Neural crest cell (in vitro differentiated cells): Measurements from ENCODE around the gene RAB35. TPM values are rescaled to one million over a fixed set of nuclear protein-coding genes. Genes with fewer than 3 reads are reported as not detected.

Source experiments
- DNase-seq: peaks from one replicate; pipeline ENCODE4 v3.0.0; 2021; ENCODE audit warnings: low read depth, mixed read lengths, low spot score
- H3K27ac Mint-ChIP-seq: one replicate; pipeline ENCODE4 v1.8.0; 2021; ENCODE audit warnings: mild to moderate bottlenecking, mixed read lengths; ENCODE audit not compliant: unreplicated experiment
- H3K27me3 Mint-ChIP-seq: 2 replicates; pipeline ENCODE4 v1.8.0; 2021; ENCODE audit warnings: low read depth, mild to moderate bottlenecking, mixed read lengths
- H3K36me3 Mint-ChIP-seq: 2 replicates; pipeline ENCODE4 v1.8.0; 2021; ENCODE audit warnings: low read depth, mild to moderate bottlenecking, mixed read lengths
- H3K4me1 Mint-ChIP-seq: 2 replicates; pipeline ENCODE4 v1.8.0; 2021; ENCODE audit warnings: mixed read lengths
- H3K4me3 Mint-ChIP-seq: one replicate; pipeline ENCODE4 v1.8.0; 2021; ENCODE audit warnings: mild to moderate bottlenecking, mixed read lengths
- H3K9me3 Mint-ChIP-seq: 2 replicates; pipeline ENCODE4 v1.8.0; 2021; ENCODE audit warnings: mixed read lengths
- total RNA-seq: library from RNA; stranded (reverse); gene quantifications from 2 replicates; pipeline ENCODE4 v1.2.1, GENCODE V29; 2021
- TF ChIP-seq, protein P1 (sequence below): fragments of 200-600 bp; sonication (generic); conservative IDR thresholded peaks from 2 replicates; pipeline ENCODE4 v1.5.0; 2021; ENCODE audit warnings: antibody characterized with exemption, mild to moderate bottlenecking

The RAB35 gene
- total RNA-seq, 1 donor from 2014 or later = 54.1 TPM

DNA sequence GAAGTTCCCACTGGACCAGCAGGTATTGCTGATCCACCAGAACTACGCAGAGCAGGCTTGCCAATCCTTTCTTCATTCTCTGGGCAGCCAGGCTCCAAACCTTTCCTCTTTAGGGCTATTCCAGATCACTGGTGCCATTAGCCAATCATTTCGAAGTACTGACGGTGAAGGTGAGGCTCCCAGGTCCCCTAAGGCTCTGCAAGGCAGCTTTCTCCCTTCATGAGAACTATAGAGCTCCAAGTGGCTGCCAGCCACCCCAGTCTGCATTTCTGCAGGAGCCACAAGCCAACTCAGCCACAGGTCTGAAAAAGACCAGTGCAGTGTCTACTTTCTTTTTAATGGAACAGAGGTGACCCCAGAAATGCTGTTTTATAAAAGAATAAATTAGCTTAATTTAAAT, 48.7 kb downstream of the RAB35 start:
- DNase-seq = no peak
- no peak overlapping the region for H3K4me3 Mint-ChIP-seq

DNA sequence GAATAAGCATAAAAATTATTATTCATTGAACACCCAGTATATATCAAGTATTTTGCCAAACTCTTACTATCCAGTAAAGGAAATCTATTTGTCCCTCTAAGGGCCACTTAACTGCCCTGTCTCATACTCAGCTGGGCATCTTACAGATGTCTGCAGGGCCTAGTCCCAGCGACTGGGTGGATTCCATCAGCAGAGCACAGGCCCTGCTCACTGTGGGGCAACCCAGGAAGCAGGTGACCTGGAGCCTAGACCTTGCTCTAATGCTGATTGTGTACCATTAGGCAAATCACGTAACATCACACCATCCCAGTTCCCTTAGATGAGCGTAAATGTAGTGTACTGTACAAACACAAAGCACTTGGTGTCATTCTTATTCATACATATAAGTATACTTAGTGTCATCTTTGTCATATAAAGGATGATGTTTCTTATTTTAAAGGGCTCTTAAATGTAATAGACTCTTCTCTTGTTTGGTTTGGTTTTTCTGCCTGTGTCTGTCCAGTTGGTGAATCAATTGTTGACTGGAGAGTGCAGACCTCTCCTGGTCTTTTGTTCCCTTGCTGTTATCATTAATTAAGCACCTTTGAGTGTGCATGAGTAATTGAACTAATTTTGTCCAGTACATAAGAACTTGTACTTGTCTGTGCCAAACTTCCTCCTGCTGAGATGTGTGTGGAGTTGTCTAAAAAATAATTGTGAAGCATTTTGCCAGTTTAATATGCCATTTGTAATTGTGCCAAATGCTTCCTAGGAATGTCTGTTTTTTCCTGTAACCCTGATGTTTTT, 49.3 kb downstream of the RAB35 start:
- Mint-ChIP-seq H3K9me3 (no peaks in the 10 kb centered on the region), H3K27me3 (no peaks in the 10 kb centered on the region), H3K4me1 (peaks cover 27% of the 10 kb centered on the region), H3K36me3 (no peaks in the 10 kb centered on the region), H3K27ac (no peak overlapping the region), H3K4me3 (no peak overlapping the region)
- TF ChIP-seq, protein P1, sequence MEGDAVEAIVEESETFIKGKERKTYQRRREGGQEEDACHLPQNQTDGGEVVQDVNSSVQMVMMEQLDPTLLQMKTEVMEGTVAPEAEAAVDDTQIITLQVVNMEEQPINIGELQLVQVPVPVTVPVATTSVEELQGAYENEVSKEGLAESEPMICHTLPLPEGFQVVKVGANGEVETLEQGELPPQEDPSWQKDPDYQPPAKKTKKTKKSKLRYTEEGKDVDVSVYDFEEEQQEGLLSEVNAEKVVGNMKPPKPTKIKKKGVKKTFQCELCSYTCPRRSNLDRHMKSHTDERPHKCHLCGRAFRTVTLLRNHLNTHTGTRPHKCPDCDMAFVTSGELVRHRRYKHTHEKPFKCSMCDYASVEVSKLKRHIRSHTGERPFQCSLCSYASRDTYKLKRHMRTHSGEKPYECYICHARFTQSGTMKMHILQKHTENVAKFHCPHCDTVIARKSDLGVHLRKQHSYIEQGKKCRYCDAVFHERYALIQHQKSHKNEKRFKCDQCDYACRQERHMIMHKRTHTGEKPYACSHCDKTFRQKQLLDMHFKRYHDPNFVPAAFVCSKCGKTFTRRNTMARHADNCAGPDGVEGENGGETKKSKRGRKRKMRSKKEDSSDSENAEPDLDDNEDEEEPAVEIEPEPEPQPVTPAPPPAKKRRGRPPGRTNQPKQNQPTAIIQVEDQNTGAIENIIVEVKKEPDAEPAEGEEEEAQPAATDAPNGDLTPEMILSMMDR = no peak
- no peak for DNase-seq

More for the DNA sequence above, 48.7 kb downstream of the RAB35 start:
- TF ChIP-seq, protein P1 = no peak
- no peak overlapping the region for H3K27ac Mint-ChIP-seq
- no peaks in the 10 kb centered on the region for H3K9me3 Mint-ChIP-seq
- peaks cover 21% of the 10 kb centered on the region for H3K4me1 Mint-ChIP-seq
- no peaks in the 10 kb centered on the region for H3K36me3 Mint-ChIP-seq
- no peaks in the 10 kb centered on the region for H3K27me3 Mint-ChIP-seq

DNA sequence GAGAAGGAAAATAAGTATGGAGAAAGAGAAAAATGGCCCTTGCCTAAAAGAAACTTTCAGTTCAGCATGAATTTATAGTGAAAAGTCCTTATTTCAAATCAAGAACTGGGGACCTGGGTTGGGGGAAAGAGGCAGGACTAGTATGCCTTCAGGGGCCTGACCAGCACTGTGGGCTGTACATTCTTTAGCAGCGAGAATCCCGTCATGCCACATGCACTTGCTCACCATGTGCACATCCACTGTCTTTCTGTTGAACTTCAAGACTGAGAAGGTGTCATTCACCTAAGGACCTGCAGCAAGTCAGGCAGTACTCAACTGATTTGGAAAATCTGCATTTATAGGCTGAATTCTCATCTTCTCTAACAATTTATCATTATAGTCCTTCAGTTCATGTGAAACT, 50.2 kb downstream of the RAB35 start:
- peaks cover 30% of the 10 kb centered on the region for H3K4me1 Mint-ChIP-seq
- no peak for DNase-seq
- H3K9me3 Mint-ChIP-seq = no peaks in the 10 kb centered on the region
- TF ChIP-seq, protein P1 = no peak
- no peaks in the 10 kb centered on the region for H3K36me3 Mint-ChIP-seq
- H3K27me3 Mint-ChIP-seq = no peaks in the 10 kb centered on the region
- no peak overlapping the region for H3K27ac Mint-ChIP-seq
- no peak overlapping the region for H3K4me3 Mint-ChIP-seq

DNA sequence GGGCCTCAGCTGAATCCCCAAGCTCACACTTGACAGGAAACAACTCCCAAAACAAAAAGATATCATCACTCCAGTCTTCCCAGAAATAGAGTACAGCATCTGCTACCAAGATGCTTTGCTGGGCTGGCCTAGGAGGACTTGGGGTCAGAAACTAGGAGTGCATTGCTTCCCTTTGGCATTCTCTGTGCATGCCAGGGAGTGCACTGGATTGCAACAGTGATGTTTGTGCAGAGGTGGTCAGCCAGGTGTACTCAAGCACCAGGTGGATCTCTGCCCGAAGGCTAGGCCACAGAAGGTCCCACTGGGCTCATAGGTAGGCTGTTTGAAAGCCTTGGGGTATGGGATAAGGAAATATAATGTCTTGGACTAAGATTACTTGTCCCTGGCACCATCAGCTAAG, 51.1 kb downstream of the RAB35 start:
- H3K27ac Mint-ChIP-seq = no peak overlapping the region
- H3K36me3 Mint-ChIP-seq = no peaks in the 10 kb centered on the region
- H3K27me3 Mint-ChIP-seq = no peaks in the 10 kb centered on the region
- TF ChIP-seq, protein P1 = no peak
- DNase-seq = no peak
- peaks cover 30% of the 10 kb centered on the region for H3K4me1 Mint-ChIP-seq
- H3K4me3 Mint-ChIP-seq = no peak overlapping the region
- H3K9me3 Mint-ChIP-seq = no peaks in the 10 kb centered on the region

DNA sequence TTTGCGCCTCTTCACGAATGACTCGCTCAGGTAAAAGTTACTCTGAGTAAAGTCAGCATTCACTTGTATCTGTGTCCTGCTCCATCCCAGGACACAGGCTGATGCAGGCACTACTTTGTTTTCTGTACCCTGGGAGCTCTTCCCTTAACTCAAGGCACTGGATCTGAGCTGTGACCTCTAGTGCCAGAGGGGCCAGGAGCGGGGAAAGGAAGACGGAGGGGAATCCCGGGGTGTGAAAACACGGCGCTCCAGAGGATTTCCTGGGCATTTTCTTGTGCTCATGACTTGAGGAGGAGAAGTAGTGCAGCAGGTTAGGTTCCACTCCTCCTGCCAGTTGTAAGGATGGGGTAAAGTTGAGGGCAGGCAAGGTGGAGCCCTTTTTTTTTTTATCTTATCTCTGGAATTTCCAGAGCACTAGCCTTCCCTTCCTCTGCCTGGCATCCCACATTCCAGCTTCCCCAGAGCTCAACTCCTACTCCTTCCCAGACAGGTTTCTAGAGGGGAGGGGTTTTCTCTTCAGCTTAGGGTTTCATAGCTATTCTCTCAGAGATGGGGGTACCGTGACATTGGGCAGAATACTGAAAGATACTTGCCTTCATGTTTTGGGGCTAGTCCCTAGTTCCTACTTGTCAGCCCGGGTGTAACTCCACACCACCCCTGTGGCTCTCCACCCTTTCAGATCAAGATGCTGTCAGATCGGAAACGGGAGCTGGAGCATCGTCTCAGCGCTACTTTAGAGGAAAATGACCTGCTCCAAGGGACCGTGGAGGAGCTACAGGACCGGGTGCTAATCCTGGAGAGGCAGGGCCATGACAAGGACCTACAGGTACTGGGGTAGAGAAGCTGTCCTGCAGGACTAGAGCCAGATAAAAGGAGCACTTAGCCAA, 52.3 kb downstream of the RAB35 start:
- TF ChIP-seq, protein P1 = no peak
- peaks cover 30% of the 10 kb centered on the region for H3K4me1 Mint-ChIP-seq
- no peaks in the 10 kb centered on the region for H3K9me3 Mint-ChIP-seq
- H3K27ac Mint-ChIP-seq = no peak overlapping the region
- H3K4me3 Mint-ChIP-seq = no peak overlapping the region
- no peaks in the 10 kb centered on the region for H3K27me3 Mint-ChIP-seq
- no peak for DNase-seq
- no peaks in the 10 kb centered on the region for H3K36me3 Mint-ChIP-seq
